AG04450 (cell line): ENCODE measurements around the gene HINT3. TPM values are rescaled to one million over a fixed set of nuclear protein-coding genes. Genes with fewer than 3 reads are reported as not detected.
A peak's percentile ranks its signal among the peaks of the same experiment; 100 is the strongest.

ENCODE experiments used
- CTCF ChIA-PET: fragments of 300-600, 350-600 bp; formaldehyde crosslinking; extraction: SDS; loops from one replicate; lab custom pipeline; 2022; ENCODE audit warnings: antibody characterized with exemption, inconsistent platforms; lab: Charles Lee
- POLR2A ChIA-PET: fragments of 350-600 bp; formaldehyde crosslinking; extraction: SDS; loops from one replicate; lab custom pipeline; 2021; ENCODE audit warnings: antibody characterized with exemption, inconsistent platforms; lab: Yijun Ruan, JAX
- DNase-seq: peaks from one replicate; pipeline ENCODE4 v3.0.0-alpha.2; 2011; ENCODE audit warnings: low read depth, low spot score
- H3K27ac ChIP-seq: one replicate; pipeline ENCODE4 v1.5.1; 2012; ENCODE audit warnings: low read depth, low read length, control low read depth
- H3K27me3 ChIP-seq: one replicate; pipeline ENCODE4 v1.6.0; 2012; ENCODE audit warnings: low read length; ENCODE audit not compliant: control insufficient read depth, insufficient read depth
- H3K4me3 ChIP-seq: 2 replicates; pipeline ENCODE4 v1.5.1; 2011; ENCODE audit warnings: mild to moderate bottlenecking, low read depth, low read length, control low read depth
- H3K9me3 ChIP-seq: 2 replicates; pipeline ENCODE4 v1.5.1; 2012; ENCODE audit warnings: low read length; ENCODE audit not compliant: control insufficient read depth, insufficient read depth
- CTCF ChIP-seq: IDR thresholded peaks from 2 replicates; pipeline ENCODE4 v1.5.1; 2011; ENCODE audit warnings: low read depth, low read length, control low read depth, inconsistent platforms
- polyA plus RNA-seq: library from polyadenylated mRNA; depleted of rRNA; stranded (reverse); fragments of >200 nt; gene quantifications from 2 replicates; pipeline ENCODE4 v1.2.3, GENCODE V29; 2011

Gene HINT3
- polyA plus RNA-seq, 1 experiment: 4.0 TPM

DNA sequence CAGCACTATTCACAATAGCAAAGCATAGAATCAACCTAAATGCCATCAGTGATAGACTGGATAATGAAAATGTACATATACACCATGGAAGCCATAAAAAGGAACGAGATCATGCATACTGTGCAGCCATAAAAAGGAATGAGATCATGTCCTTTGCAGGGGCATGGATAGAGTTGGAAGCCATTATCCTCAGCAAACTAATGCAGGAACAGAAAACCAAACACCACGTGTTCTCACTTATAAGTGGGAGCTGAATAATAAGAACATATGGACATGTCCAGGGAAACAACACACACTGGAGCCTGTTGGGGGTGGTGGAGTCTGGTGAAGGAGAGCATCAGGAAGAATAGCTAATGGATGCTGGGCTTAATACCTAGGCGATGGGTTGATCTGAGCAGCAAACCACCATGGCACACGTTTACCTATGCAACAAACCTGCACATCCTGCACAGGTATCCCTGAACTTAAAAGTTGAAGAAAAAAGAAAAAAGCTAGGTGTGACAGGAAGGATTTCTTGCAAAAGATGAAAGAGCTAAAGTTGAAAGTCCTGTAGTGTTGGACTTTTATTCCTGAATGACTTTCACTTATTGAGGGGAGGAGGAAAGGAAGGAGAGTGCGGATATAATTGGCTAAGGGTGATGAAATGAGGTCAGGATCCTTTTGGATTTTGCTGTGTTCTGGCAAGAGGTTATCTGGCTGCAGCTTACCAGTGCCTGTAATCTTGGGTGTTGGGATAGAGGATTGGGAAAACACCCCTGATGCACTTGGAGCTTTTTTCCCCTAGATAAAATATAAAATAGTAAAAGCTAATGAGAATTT lies 38.3 kb downstream of the HINT3 start:
- TF ChIP-seq CTCF: no peak
- no peaks in the 10 kb centered on the region for H3K9me3 ChIP-seq
- ChIA-PET POLR2A (interaction anchor here (1.0 kb wide), 1 partner anchor 9 kb away, joined by 4 read pairs; the partner anchor contains the start of gene TRMT11), CTCF (interaction anchor here (0.5 to 3.8 kb wide), 23 partner anchors 9 to 1271 kb away, joined by 3 to 37 read pairs (median 3); partner anchors contain the start of genes RNF146 and TRMT11)
- no peak for DNase-seq
- no peak overlapping the region for H3K4me3 ChIP-seq
- H3K27ac ChIP-seq: no peak overlapping the region
- H3K27me3 ChIP-seq: no peaks in the 10 kb centered on the region

GRCh38 chr6:125995972-125996580 lies 39.5 kb downstream of the HINT3 start:
- Histone ChIP-seq H3K27me3 (no peaks in the 10 kb centered on the region), H3K4me3 (no peak overlapping the region), H3K9me3 (no peaks in the 10 kb centered on the region), H3K27ac (no peak overlapping the region)
- ChIA-PET CTCF (interaction anchor here (0.5 to 3.8 kb wide), 29 partner anchors 8 to 1270 kb away, joined by 3 to 37 read pairs (median 4); partner anchors contain the start of genes RNF146 and TRMT11), POLR2A (interaction anchor here (0.6 kb wide), 1 partner anchor 10 kb away, joined by 4 read pairs; the partner anchor contains the start of gene TRMT11)
- TF ChIP-seq CTCF: peak; percentile 99
- DNase-seq: no peak

DNA sequence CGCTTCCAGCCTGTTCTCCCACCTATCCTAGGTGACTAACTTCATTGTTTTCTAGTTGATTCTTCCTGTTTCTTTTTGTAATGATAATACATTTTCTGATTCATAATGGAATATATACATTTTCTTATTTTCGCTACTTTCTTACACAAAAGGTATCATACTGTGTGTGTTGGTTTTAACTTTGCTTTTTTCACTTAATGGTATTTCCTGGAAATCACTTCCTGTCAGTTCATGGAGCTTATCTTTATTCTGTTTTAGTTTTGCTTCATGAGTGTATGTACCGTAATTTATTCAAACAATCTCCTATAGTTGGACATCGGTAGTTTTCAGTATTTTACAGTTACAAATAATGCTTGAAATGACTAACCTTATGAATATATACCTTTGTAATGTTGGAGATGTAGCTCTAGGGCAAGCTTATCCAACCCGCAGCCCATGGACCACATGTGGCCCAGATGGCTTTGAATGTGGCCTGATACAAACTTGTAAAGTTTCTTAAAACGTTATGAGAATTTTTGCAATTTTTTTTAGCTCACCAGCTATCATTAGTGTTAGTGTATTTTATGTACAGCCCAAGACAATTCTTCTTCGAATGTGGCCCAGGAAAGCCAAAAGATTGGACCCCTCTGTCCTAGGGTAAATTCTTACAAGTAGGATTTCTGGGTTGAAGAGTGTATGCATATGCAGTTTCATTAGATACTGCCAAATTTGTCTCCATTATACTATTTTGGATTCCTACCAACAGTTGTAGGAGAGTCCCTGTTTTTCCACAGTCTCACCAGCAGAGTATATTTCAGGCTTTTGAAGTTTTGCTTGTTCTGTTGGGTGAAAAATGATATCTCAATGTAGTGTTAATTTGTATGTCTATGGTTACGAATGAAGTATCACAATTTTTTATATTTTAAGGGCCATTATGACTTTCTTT lies 46.4 kb downstream of the HINT3 start:
- Histone ChIP-seq H3K27ac (no peak overlapping the region), H3K27me3 (no peaks in the 10 kb centered on the region), H3K4me3 (no peak overlapping the region), H3K9me3 (no peaks in the 10 kb centered on the region)
- CTCF ChIA-PET: interaction anchor here (0.9 kb wide), 1 partner anchor 8 kb away, joined by 3 read pairs; no protein-coding TSS in a partner anchor
- POLR2A ChIA-PET: no interaction called here
- DNase-seq: no peak
- TF ChIP-seq CTCF: no peak

- H3K9me3 ChIP-seq: no peaks in the 10 kb centered on the region
- ChIA-PET POLR2A (no interaction called here), CTCF (interaction anchor here (1.2 to 3.7 kb wide), 2 partner anchors 12 to 26 kb away, joined by 3 to 18 read pairs; no protein-coding TSS in a partner anchor)
- no peak overlapping the region for H3K4me3 ChIP-seq
- H3K27ac ChIP-seq: no peak overlapping the region
- no peaks in the 10 kb centered on the region for H3K27me3 ChIP-seq
- no peak for TF ChIP-seq CTCF
- no peak for DNase-seq
These were observed 51.2 kb downstream of the HINT3 start for GRCh38 chr6:126007800-126008199.
